CD14-positive monocyte (primary cell): Measurements from ENCODE around the gene ACTR5. TPM values are rescaled to one million over a fixed set of nuclear protein-coding genes. Genes with fewer than 3 reads are reported as not detected.

Experiments used
- DNase-seq, 3 donors: peaks; one replicate each; pipeline ENCODE4 v3.0.0-alpha.2; 2011 to 2022
- H2AFZ ChIP-seq: 2 replicates; pipeline ENCODE4 v1.6.0; 2012; ENCODE audit warnings: mild to moderate bottlenecking, low read depth, low read length, inconsistent platforms; ENCODE audit not compliant: insufficient read depth, poor library complexity, severe bottlenecking
- H3K27ac ChIP-seq, 2 donors: 1 replicate in 1 of 2; 2 replicates in 1 of 2; pipeline ENCODE4 v1.5.1; 2012 to 2013; ENCODE audit warnings: low read length in 2 of 2, control low read depth in 1 of 2, inconsistent platforms in 1 of 2, low read depth in 1 of 2, mild to moderate bottlenecking in 1 of 2
- H3K27me3 ChIP-seq, 2 donors: one replicate each; pipeline versions ENCODE4 v1.6.0 to v1.6.1; 2011 to 2013; ENCODE audit warnings: low read length in 2 of 2; ENCODE audit not compliant: control insufficient read depth in 2 of 2, insufficient read depth in 2 of 2
- H3K36me3 ChIP-seq, 2 donors: replicated peaks in 1 of 2; 1 replicate in 1 of 2; 2 replicates in 1 of 2; pipeline versions ENCODE4 v1.5.1 to v1.6.1; 2012 to 2013; ENCODE audit warnings: low read length in 2 of 2, control low read depth in 1 of 2, inconsistent platforms in 1 of 2, mild to moderate bottlenecking in 1 of 2; ENCODE audit not compliant: insufficient read depth in 2 of 2, control insufficient read depth in 1 of 2
- H3K4me1 ChIP-seq, 2 donors: 1 replicate in 1 of 2; 2 replicates in 1 of 2; pipeline versions ENCODE4 v1.5.1 to v1.6.1; 2012 to 2013; ENCODE audit warnings: low read length in 2 of 2, control low read depth in 1 of 2, inconsistent platforms in 1 of 2, mild to moderate bottlenecking in 1 of 2, moderate library complexity in 1 of 2; ENCODE audit not compliant: insufficient read depth in 2 of 2, control insufficient read depth in 1 of 2
- H3K4me2 ChIP-seq: replicated peaks from 2 replicates; pipeline ENCODE3; 2012; ENCODE audit warnings: low read length, moderate library complexity, mild to moderate bottlenecking; ENCODE audit not compliant: poor library complexity, severe bottlenecking; ENCODE audit errors: extremely low read depth
- H3K4me3 ChIP-seq, 3 experiments: fragments of 200-600 bp in 1 of 3; sonication (generic) in 1 of 3; replicated peaks in 1 of 3; 1 replicate in 2 of 3; 2 replicates in 1 of 3; pipeline ENCODE4 v1.5.1; 2011 to 2013; ENCODE audit warnings: low read length in 3 of 3, mild to moderate bottlenecking in 3 of 3, control low read depth in 2 of 3, low read depth in 2 of 3, inconsistent platforms in 1 of 3, moderate library complexity in 1 of 3
- H3K79me2 ChIP-seq: 2 replicates; pipeline ENCODE4 v1.6.0; 2012; ENCODE audit warnings: mild to moderate bottlenecking, control low read depth, inconsistent platforms, low read length, moderate library complexity; ENCODE audit not compliant: insufficient read depth
- H3K9ac ChIP-seq: 2 replicates; pipeline ENCODE4 v1.6.0; 2017; ENCODE audit warnings: low read length, mild to moderate bottlenecking; ENCODE audit not compliant: insufficient read depth, poor library complexity, severe bottlenecking
- H3K9me3 ChIP-seq, 2 donors: replicated peaks in 1 of 2; 1 replicate in 1 of 2; 2 replicates in 1 of 2; pipeline versions ENCODE4 v1.5.1 to v1.6.1; 2012 to 2013; ENCODE audit warnings: low read length in 2 of 2, control low read depth in 1 of 2; ENCODE audit not compliant: control insufficient read depth in 1 of 2, insufficient read depth in 1 of 2
- H4K20me1 ChIP-seq: 2 replicates; pipeline ENCODE4 v1.6.0; 2012; ENCODE audit warnings: mild to moderate bottlenecking, low read length, control low read depth, moderate library complexity; ENCODE audit not compliant: insufficient read depth
- H3K27ac Mint-ChIP-seq, 7 donors: one replicate each; pipeline ENCODE4 v1.8.0; 2020; ENCODE audit warnings: mild to moderate bottlenecking in 7 of 7, mixed read lengths in 7 of 7, moderate library complexity in 6 of 7, inconsistent platforms in 2 of 7
- H3K27me3 Mint-ChIP-seq, 3 donors: one replicate each; pipeline ENCODE4 v1.8.0; 2021 to 2022; ENCODE audit warnings: low read depth in 3 of 3, mild to moderate bottlenecking in 3 of 3, mixed read lengths in 3 of 3, moderate library complexity in 3 of 3, inconsistent platforms in 1 of 3
- H3K36me3 Mint-ChIP-seq, 2 donors: one replicate each; pipeline ENCODE4 v1.8.0; 2020; ENCODE audit warnings: mixed read lengths in 2 of 2, inconsistent platforms in 1 of 2, mild to moderate bottlenecking in 1 of 2
- H3K4me1 Mint-ChIP-seq: one replicate; pipeline ENCODE4 v1.8.0; 2020; ENCODE audit warnings: mild to moderate bottlenecking, mixed read lengths
- H3K4me3 Mint-ChIP-seq, 2 donors: one replicate each; pipeline ENCODE4 v1.8.0; 2020; ENCODE audit warnings: mild to moderate bottlenecking in 2 of 2, mixed read lengths in 2 of 2, moderate library complexity in 1 of 2
- H3K9me3 Mint-ChIP-seq, 7 donors: one replicate each; pipeline ENCODE4 v1.8.0; 2020 to 2022; ENCODE audit warnings: mixed read lengths in 7 of 7, mild to moderate bottlenecking in 6 of 7, moderate library complexity in 6 of 7, inconsistent platforms in 2 of 7
- CTCF ChIP-seq: fragments of 200-600 bp; IDR thresholded peaks from one replicate; pipeline ENCODE4 v1.8.0; 2022; ENCODE audit warnings: antibody characterized with exemption, mild to moderate bottlenecking
- WGBS: methylation state at CpG from one replicate; pipeline ENCODE4 v1.1.5; 2013; ENCODE audit warnings: missing lambda C conversion rate; ENCODE audit not compliant: insufficient coverage; 5-methylcytosine and 5-hydroxymethylcytosine counted together
- intact Hi-C, 2 donors: fragments of 100-400 bp; cut with micrococcal nuclease; formaldehyde crosslinking; loops; one replicate each; pipeline versions ENCODE4 v1.15.0 to v1.15.1; 2023
- polyA plus RNA-seq, 3 donors: library from polyadenylated mRNA; depleted of rRNA in 1 of 3; unstranded in 2 of 3; stranded (reverse) in 1 of 3; fragments of 300-500 nt in 2 of 3; fragments of >200 nt in 1 of 3; fragmentation: Illumina TruSeq in 2 of 3; gene quantifications; 1 replicate in 2 of 3; 2 replicates in 1 of 3; pipeline ENCODE4 v1.2.3, GENCODE V29; 2012 to 2021

The ACTR5 gene
- polyA plus RNA-seq, 3 donors = 6.6 to 15.6 (median 7.3) TPM

DNA sequence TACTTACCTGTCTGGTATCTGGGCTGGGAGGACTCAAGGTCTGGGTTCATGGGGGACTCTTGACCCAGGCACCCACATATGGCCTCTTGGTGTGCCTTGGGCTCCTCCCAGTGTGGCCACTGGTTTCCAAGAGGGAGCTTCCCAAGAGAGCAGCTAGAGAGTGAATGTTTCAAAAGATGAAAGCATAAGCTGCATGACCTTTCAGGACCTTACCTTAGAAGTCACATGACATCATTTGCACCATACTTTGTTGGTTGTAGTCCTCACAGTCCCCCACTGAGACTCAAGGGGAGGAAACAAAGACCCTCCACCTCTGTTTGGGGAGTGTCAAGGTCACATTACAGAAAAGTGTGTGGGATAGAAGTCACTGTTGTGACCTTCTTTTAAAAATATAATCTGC lies 13.9 kb downstream of the ACTR5 start:
- Mint-ChIP-seq H3K27me3 (no peaks in the 10 kb centered on the region), H3K9me3 (no peaks in the 10 kb centered on the region), H3K4me1 (peaks cover 22% of the 10 kb centered on the region), H3K36me3 (peaks cover 88% of the 10 kb centered on the region in 2 donors), H3K4me3 (no peak overlapping the region), H3K27ac (peak overlapping the region in 3 of 7 donors; percentile 16 to 30 (median 21))
- intact Hi-C loops = no loop called here
- no peaks in the 10 kb centered on the region for H4K20me1 ChIP-seq
- H2AFZ ChIP-seq = no peak overlapping the region
- H3K79me2 ChIP-seq = no peaks in the 10 kb centered on the region
- DNase-seq = no peak
- no peak overlapping the region for H3K9ac ChIP-seq
- no peaks in the 10 kb centered on the region for H3K9me3 ChIP-seq
- H3K27me3 ChIP-seq = no peaks in the 10 kb centered on the region
- TF ChIP-seq CTCF = no peak
- peaks cover 4 to 14% of the 10 kb centered on the region in 2 donors for H3K4me1 ChIP-seq
- H3K4me2 ChIP-seq = no peak overlapping the region
- H3K27ac ChIP-seq = peak overlapping the region in 1 of 2 donors; percentile 34
- H3K36me3 ChIP-seq = peaks cover 62 to 95% of the 10 kb centered on the region in 2 donors
- H3K4me3 ChIP-seq = no peak overlapping the region

GRCh38 chr20:38763616-38764015 lies 15.4 kb downstream of the ACTR5 start:
- H3K36me3 Mint-ChIP-seq = peaks cover 90 to 91% of the 10 kb centered on the region in 2 donors
- no peaks in the 10 kb centered on the region for H3K27me3 ChIP-seq
- no peak overlapping the region for H3K27ac Mint-ChIP-seq
- H4K20me1 ChIP-seq = no peaks in the 10 kb centered on the region
- 100% methylated on average over 1 of the region's 1 CpG for WGBS
- intact Hi-C loops = no loop called here
- H3K9me3 ChIP-seq = no peaks in the 10 kb centered on the region
- no peak overlapping the region for H3K9ac ChIP-seq
- peaks cover 68 to 95% of the 10 kb centered on the region in 2 donors for H3K36me3 ChIP-seq
- peaks cover 22% of the 10 kb centered on the region for H3K4me1 Mint-ChIP-seq
- no peak overlapping the region for H3K4me3 Mint-ChIP-seq
- no peak overlapping the region for H3K27ac ChIP-seq
- H3K9me3 Mint-ChIP-seq = no peaks in the 10 kb centered on the region
- no peak for TF ChIP-seq CTCF
- no peaks in the 10 kb centered on the region for H3K27me3 Mint-ChIP-seq
- H3K4me2 ChIP-seq = no peak overlapping the region
- peaks cover 4 to 14% of the 10 kb centered on the region in 2 donors for H3K4me1 ChIP-seq
- H3K4me3 ChIP-seq = no peak overlapping the region
- DNase-seq = no peak
- no peak overlapping the region for H2AFZ ChIP-seq
- H3K79me2 ChIP-seq = no peaks in the 10 kb centered on the region
